Suprapubic skin (tissue), 4 donors: ENCODE results near the gene PDZRN3.

ENCODE experiments used
- CTCF ChIP-seq, 2 donors: fragments of 200-600 bp in 1 of 2; fragments of 450-650 bp in 1 of 2; sonication (generic) in 1 of 2; IDR thresholded peaks; one replicate each; pipeline ENCODE4 v1.5.1; 2016 to 2019; ENCODE audit warnings: antibody characterized with exemption in 2 of 2, mild to moderate bottlenecking in 1 of 2, moderate library complexity in 1 of 2
- EP300 ChIP-seq: sonication (generic); formaldehyde crosslinking; IDR thresholded peaks from one replicate; pipeline ENCODE4 v1.6.1; 2017; ENCODE audit warnings: antibody characterized with exemption
- POLR2A ChIP-seq, 2 donors: fragments of 450-650 bp; IDR thresholded peaks; one replicate each; pipeline ENCODE4 v1.6.1; 2017; ENCODE audit warnings: antibody characterized with exemption in 2 of 2, mild to moderate bottlenecking in 2 of 2, moderate library complexity in 2 of 2
- POLR2AphosphoS5 ChIP-seq, 3 donors: sonication (generic); formaldehyde crosslinking; IDR thresholded peaks; one replicate each; pipeline ENCODE4 v1.6.1; 2017; ENCODE audit warnings: antibody characterized with exemption in 3 of 3

DNA sequence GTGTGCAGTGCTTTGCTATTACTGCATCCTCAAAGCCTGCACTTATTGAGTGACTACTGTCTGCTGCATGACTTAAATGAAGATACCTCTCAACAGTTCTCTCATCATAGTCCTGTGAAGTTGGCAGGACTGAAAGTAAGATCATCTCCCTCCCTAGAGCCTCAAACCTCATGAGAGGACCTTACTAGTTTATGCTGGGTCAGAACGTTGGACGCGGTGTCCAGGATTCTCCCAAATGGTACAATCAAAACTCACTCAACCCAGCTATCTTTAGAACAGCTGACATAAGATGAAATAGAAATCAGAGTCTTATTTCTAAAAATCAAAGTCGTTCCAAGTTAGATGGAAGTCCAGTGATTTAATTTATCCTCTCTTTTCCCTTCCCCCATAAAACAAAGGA, 219.7 kb downstream of the PDZRN3 start:
- TF ChIP-seq CTCF (IDR thresholded peaks at IDR 0.05): no peak
- TF ChIP-seq POLR2A (IDR thresholded peaks at IDR 0.05): no peak
- TF ChIP-seq POLR2AphosphoS5 (IDR thresholded peaks at IDR 0.05): no peak
- TF ChIP-seq EP300: no peak
